PFSK-1 (cell line): Measurements from ENCODE around the gene GNRH2.

ENCODE experiments used
- POLR2AphosphoS5 ChIP-seq: IDR thresholded peaks from 2 replicates; pipeline ENCODE4 v1.6.1; 2012; ENCODE audit warnings: low read depth, mild to moderate bottlenecking, control low read depth, low read length, moderate library complexity
- SIN3A ChIP-seq: IDR thresholded peaks from 2 replicates; pipeline ENCODE4 v1.6.1; 2012; ENCODE audit warnings: mild to moderate bottlenecking, low read length, moderate library complexity, borderline replicate concordance; ENCODE audit not compliant: insufficient read depth
- TAF1 ChIP-seq: IDR thresholded peaks from 2 replicates; pipeline ENCODE4 v1.6.1; 2012; ENCODE audit warnings: low read length, control low read depth, borderline replicate concordance; ENCODE audit not compliant: insufficient read depth

DNA sequence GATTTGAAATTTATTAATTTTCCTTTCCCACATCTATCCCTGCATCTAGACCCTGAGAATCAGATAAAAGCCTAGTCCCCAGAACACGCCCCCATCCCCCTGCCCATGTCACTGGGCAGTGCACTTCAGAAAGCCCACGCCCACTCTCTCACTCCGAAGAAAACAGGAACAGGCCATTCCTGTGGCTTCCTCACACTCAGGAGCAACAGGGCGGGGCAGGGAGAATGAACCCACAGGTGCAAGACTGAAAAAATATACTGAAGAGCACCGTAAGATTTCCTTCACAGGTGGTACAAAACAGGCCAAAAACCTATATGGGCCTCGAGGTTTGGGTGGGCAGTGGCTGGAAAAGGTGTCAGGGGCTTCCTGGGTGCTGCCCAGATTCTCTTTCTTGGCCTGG, 31.4 kb downstream of the GNRH2 start:
- TF ChIP-seq POLR2AphosphoS5 (no peak), TAF1 (no peak), SIN3A (no peak)
